GM21447 (cell line): ENCODE measurements around the gene GLB1L3.
"Not testable (repeated sequence)": the region's sequence is repeated elsewhere in the genome, so short reads cannot be mapped to it uniquely, and the experiment has no call there.

Experiments
- ATAC-seq: cut with Tn5 transposase; IDR thresholded peaks from one replicate; pipeline ENCODE4 v1.9.1; 2021; ENCODE audit not compliant: unreplicated experiment

The GLB1L3 gene

GRCh38 chr11:134250246-134250645 lies 25.9 kb upstream of the GLB1L3 start:
- no peak for ATAC-seq

DNA sequence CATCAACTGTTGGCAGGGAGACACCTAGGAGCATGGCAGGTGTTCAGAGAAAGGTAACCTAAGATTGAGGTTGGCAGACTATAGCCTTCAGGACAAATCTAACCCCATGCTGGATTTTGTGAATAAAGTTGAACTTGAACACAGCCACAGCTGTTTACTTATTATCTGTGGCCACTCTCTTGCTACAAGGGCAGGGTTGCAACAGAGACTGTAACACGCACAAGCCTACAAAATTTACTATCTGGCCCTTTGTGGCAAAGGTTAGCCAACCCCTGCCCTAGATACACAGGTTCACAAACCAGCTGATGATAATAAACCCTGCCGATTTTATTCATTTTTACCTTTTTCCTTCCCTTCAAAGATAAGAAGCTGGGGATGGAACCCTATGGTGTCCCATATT lies 25.5 kb upstream of the GLB1L3 start:
- ATAC-seq = no peak

DNA sequence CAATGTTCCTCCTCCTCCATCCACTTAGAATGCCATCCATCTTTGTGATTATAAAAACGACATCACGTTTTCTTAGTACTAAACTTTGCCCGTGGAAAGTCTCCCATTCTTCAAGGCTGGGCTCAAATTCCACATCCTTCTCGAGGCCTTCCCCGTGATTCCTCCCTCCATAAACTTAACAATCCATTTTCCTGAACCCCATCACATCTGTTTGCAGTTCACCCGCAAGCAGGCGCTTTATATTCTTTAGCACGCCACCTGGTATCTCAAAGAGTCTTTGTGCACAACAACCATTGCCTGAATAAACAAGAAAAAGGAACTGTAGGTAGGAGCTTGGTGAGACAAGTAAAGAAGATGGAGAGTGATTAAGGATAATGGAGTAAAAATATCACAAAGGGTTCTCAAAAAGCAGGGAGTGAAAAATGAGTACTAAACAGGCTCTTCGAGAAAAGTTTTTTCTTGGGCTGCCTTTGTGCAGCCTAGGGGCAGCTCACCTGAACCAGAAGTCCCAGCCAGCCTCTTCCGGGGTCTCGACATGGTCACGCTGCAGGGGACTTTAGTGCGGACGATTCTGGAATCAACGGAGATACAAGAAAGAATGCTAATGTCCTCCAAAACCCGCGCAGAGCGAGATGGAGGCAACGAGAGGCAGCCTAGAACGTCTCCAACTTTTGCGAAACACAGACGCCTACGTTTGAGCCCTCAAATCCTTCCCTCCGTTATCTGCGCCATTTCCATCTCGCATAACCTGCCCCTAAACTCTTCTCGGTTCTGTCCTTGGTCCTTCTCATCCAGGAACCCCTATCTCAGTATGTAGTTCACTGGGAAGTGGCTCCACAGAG lies 23.6 kb upstream of the GLB1L3 start:
- peak; percentile 33 for ATAC-seq

DNA sequence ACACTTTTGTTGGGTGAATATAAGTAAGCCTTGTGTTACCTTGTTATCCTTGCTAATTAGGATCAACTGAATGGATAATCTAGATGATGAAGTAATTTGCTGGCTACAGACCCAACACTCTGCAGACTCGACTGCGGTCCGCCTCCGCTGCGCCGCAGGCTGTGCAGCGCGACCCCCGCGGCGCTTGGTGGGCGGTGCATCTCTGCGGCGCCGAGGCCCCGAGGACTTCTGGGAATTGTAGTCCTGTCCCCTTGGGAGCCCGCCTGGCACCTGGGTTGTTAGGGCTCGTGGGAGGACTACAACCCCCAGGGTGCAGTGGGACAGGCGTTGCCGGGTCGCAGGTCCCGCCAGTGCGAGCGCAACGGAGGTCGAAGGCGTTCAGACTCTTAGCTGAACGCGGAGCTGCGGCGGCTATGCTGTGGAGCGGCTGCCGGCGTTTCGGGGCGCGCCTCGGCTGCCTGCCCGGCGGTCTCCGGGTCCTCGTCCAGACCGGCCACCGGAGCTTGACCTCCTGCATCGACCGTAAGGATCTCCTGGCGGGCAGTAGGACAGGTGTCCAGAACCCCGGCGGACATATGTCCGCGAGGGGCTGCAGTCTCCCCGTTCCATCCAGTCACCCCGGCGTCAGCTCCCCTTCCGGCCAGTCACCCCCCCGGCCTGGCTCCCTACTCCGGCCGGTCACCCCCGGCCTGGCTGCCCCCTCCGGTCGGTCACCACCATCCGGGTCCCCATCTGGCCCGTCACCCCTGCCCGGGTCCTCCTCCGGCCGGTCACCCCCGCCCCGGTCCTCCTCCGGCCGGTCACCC lies 22.8 kb upstream of the GLB1L3 start, which contains the start of the genes ACAD8 and THYN1:
Gene ACAD8, plus strand, starts transcription at position 381 of the 806 bp plus-strand sequence. Its CDS starts 33 bp downstream, at position 414.
Gene THYN1, minus strand, starts transcription at position 165 of the 806 bp plus-strand sequence. CDS start 470 bp downstream, outside the sequence.
- ATAC-seq = peak; percentile 98

- no peak for ATAC-seq
These were observed 21.6 kb upstream of the GLB1L3 start for GRCh38 chr11:134254433-134255183.

DNA sequence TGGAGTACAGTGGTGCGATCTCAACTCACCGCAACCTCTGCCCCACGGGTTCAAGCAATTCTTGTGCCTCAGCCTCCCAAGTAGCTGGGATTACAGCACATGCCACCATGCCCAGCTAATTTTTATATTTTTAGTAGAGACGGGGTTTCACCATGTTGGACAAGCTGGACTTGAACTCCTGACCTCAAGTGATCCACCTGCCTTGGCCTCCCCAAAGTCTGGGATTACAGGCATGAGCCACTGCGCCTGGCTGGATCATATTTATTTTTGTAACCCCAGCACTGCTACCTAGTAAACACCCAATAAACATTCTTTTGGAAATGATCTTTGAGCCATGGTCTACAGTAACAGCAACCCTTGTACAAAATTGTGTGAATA lies 21.0 kb upstream of the GLB1L3 start:
- ATAC-seq = not testable (repeated sequence)

- no peak for ATAC-seq
These were observed 19.1 kb upstream of the GLB1L3 start for GRCh38 chr11:134257101-134257500.

GRCh38 chr11:134258577-134258976 lies 17.6 kb upstream of the GLB1L3 start:
- no peak for ATAC-seq

GRCh38 chr11:134260503-134260902 lies 15.7 kb upstream of the GLB1L3 start:
- ATAC-seq = no peak

- no peak for ATAC-seq
These were observed 15.2 kb upstream of the GLB1L3 start for GRCh38 chr11:134260983-134261382.

DNA sequence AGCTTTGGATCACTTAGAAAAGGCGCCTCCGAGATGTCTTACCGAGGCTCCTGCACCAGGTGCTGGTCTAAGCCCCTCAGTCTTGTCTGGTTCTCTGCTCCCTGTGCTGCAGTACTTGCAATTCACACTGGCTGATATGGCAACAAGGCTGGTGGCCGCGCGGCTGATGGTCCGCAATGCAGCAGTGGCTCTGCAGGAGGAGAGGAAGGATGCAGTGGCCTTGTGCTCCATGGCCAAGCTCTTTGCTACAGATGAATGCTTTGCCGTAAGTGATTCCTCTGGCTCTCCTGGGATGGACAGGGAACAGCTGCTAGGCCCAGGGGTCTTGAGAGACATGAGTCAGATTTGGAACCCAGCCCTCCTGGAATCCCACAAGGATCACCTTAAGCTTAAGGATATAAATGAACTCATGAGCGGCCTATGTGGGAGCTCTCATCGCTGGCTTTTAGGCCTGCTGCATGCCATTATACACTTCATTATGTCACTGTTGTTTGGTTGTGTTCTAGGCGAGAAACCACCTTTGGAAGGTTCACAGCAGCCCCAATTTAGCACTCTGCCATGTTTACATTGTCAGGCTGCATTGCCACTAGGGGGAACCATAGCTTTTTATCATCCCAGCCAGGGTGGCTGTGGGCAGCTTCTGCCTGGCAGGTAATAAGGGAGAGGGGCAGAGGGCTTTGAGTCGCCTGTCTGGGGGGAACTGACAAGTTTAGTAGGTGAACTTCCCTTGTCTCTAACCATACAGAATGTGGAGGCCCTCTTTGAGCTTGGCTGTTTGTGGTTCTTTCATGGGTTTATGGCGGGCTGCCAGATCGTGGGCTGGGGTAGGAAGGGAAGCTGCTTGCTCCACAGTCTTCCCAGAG lies 14.3 kb upstream of the GLB1L3 start:
- ATAC-seq = no peak

DNA sequence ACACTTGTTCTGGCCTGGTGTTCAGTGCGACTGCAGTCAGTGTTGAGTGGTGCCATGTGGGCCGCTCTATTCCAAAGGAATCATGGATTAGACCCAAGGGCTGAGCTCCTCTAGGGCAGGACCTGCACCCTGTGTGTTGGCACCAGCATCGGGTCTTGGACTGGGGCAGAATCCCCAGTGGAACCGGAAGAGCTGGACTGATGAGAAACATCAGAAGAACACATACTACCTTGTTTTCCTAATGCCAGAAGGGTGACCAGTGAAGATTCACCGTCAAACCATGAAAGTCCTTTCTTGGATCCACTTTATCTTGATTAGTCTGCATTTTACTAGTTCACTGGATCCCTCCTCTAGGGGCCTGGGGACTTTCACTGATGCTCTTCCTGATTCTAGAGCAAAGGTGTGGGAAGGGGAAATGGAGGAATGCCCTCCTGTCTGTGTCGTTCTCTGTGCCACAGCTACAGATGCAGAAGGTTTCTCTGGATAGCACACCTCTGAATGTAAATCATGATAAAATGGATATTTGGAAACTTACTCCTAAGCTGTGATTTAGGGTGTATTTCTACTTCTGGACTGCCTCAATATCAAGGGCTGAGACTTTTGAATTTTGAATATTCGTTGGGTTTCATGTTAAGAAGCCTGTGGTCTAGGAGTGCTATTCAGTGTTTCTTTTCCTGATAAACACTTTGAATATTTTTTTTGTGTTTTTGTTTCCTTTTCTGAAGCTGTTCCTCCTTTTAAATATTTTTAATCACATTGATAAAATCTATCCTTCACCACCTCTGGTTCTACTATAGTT lies 11.0 kb upstream of the GLB1L3 start:
- ATAC-seq = no peak

- ATAC-seq = no peak
These were observed 9.7 kb upstream of the GLB1L3 start for GRCh38 chr11:134266440-134266839.

GRCh38 chr11:134266841-134267251 lies 9.3 kb upstream of the GLB1L3 start:
- ATAC-seq = no peak

DNA sequence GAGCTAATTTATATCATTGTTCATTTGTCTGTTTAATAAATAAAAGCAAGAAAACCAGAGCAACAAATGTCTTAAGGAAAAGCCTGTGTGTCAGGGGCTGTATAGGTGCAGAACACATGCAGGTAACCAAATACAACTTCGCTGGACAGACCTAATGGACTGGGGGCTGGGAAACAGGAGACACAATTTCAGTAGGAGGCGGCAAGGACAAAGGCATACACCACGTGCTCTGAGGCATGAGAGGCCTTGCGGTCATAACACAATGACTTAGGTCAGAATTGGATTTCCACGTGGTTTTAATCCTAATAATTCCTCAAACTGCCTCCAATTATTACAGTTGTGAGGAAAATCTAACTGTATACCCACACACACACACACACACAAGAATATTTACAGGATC lies 8.7 kb upstream of the GLB1L3 start:
- no peak for ATAC-seq

GRCh38 chr11:134267966-134268365 lies 8.2 kb upstream of the GLB1L3 start:
- ATAC-seq = no peak

GRCh38 chr11:134270250-134270714 lies 5.9 kb upstream of the GLB1L3 start:
- no peak for ATAC-seq

DNA sequence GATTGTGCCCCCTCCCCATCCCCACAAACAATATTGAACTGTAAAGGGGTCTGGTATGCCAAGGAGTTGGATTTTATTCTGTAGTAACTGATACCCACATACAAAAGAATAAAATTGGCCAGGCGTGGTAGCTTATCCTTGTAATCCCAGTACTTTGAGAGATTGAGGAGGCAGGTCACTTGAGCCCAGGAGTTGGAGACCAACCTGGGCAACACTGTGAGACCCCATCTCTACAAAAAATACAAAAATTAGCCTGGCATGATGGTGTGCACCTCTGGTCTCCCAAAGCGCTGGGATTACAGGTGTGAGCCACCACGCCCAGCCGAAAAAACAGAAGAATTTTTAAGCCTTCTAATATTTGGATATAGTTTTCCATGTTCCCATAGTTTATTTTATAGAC lies 4.2 kb upstream of the GLB1L3 start:
- no peak for ATAC-seq
